Measurements from ENCODE around the gene CASK.

- TF ChIP-seq CTCF (conservative IDR thresholded peaks at IDR 0.05) = no peak
- no peak for TF ChIP-seq EZH2 (IDR thresholded peaks at IDR 0.05; ENCODE audit: low read depth)
Observed at GRCh38 chrX:41688156-41688555, 235.2 kb downstream of the CASK start.

All from PC-9 (cell line).